SK-N-SH (cell line): Measurements from ENCODE around the gene BRICD5. TPM values are rescaled to one million over a fixed set of nuclear protein-coding genes. Genes with fewer than 3 reads are reported as not detected.

ENCODE experiments used
- CTCF ChIA-PET: fragments of 300-600, 350-600 bp; formaldehyde crosslinking; extraction: SDS; loops from one replicate; lab custom pipeline; 2021; lab: Yijun Ruan, JAX
- POLR2A ChIA-PET: fragments of 350-600 bp; sonication (Branson Sonifier 250); formaldehyde crosslinking; extraction: SDS; loops from one replicate; lab custom pipeline; 2020; ENCODE audit warnings: antibody characterized with exemption, inconsistent platforms; lab: Yijun Ruan, JAX
- DNase-seq: peaks from one replicate; pipeline ENCODE4 v3.0.0; 2012
- H2AFZ ChIP-seq: fragments of 200-600 bp; sonication (generic); 2 replicates; pipeline ENCODE4 v1.8.1; 2016; ENCODE audit warnings: antibody characterized with exemption, mild to moderate bottlenecking, low read depth
- H3F3A ChIP-seq: fragments of 200-600 bp; sonication (generic); replicated peaks from 2 replicates; pipeline ENCODE3; 2016; ENCODE audit warnings: antibody characterized with exemption, mild to moderate bottlenecking; ENCODE audit not compliant: insufficient read depth
- H3K27ac ChIP-seq, 2 experiments: fragments of 200-500 bp in 1 of 2; fragments of 200-600 bp in 1 of 2; sonication (Bioruptor generic) in 1 of 2; sonication (generic), shearing (Covaris generic) in 1 of 2; 2 replicates each; pipeline versions ENCODE4 v1.5.1 to v1.6.1; 2014 to 2016; ENCODE audit warnings: low read depth in 2 of 2, inconsistent platforms in 1 of 2, low read length in 1 of 2, mild to moderate bottlenecking in 1 of 2, mixed read lengths in 1 of 2
- H3K27me3 ChIP-seq: fragments of 200-600 bp; sonication (generic), shearing (Covaris generic); 2 replicates; pipeline ENCODE4 v1.6.1; 2016; ENCODE audit warnings: mixed run types; ENCODE audit not compliant: insufficient read depth
- H3K36me3 ChIP-seq, 2 experiments: fragments of 200-500 bp in 1 of 2; fragments of 200-600 bp in 1 of 2; sonication (Bioruptor generic) in 1 of 2; sonication (generic) in 1 of 2; replicated peaks in 1 of 2; 2 replicates each; pipeline versions ENCODE3 to v1.5.1; 2014 to 2016; ENCODE audit warnings: low read length in 1 of 2, mild to moderate bottlenecking in 1 of 2; ENCODE audit not compliant: insufficient read depth in 2 of 2, control insufficient read depth in 1 of 2
- H3K4me1 ChIP-seq, 2 experiments: fragments of 200-500 bp in 1 of 2; fragments of 200-600 bp in 1 of 2; sonication (Bioruptor generic) in 1 of 2; sonication (generic), shearing (Covaris generic) in 1 of 2; 2 replicates each; pipeline versions ENCODE4 v1.5.1 to v1.6.1; 2014 to 2016; ENCODE audit warnings: low read depth in 1 of 2, low read length in 1 of 2, mixed run types in 1 of 2; ENCODE audit not compliant: insufficient read depth in 2 of 2, control insufficient read depth in 1 of 2
- H3K4me2 ChIP-seq: fragments of 200-600 bp; sonication (generic), shearing (Covaris generic); 2 replicates; pipeline ENCODE4 v1.6.1; 2017; ENCODE audit warnings: mixed run types
- H3K4me3 ChIP-seq, 2 experiments: fragments of 200-500 bp in 1 of 2; fragments of 200-600 bp in 1 of 2; sonication (Bioruptor generic) in 1 of 2; sonication (generic), shearing (Covaris generic) in 1 of 2; 2 replicates each; pipeline versions ENCODE4 v1.5.1 to v1.8.1; 2014 to 2016; ENCODE audit warnings: low read depth in 2 of 2, inconsistent platforms in 1 of 2, low read length in 1 of 2, mild to moderate bottlenecking in 1 of 2, mixed read lengths in 1 of 2, moderate library complexity in 1 of 2
- H3K79me2 ChIP-seq: fragments of 200-600 bp; sonication (generic); 2 replicates; pipeline ENCODE4 v1.8.1; 2017; ENCODE audit warnings: mild to moderate bottlenecking; ENCODE audit not compliant: insufficient read depth
- H3K9ac ChIP-seq: fragments of 200-600 bp; sonication (generic); 2 replicates; pipeline ENCODE4 v1.6.1; 2017; ENCODE audit warnings: mixed run types
- H3K9me2 ChIP-seq: fragments of 200-600 bp; sonication (generic); 2 replicates; pipeline ENCODE4 v1.6.1; 2017; ENCODE audit warnings: mixed run types
- H3K9me3 ChIP-seq: fragments of 200-600 bp; sonication (generic); 2 replicates; pipeline ENCODE4 v1.6.1; 2017; ENCODE audit warnings: mixed run types, mild to moderate bottlenecking, moderate library complexity
- H4K20me1 ChIP-seq: fragments of 200-600 bp; sonication (generic); 2 replicates; pipeline ENCODE4 v1.6.1; 2017; ENCODE audit warnings: mild to moderate bottlenecking, mixed run types; ENCODE audit not compliant: insufficient read depth
- CTCF ChIP-seq: fragments of 200-600 bp; sonication (generic); IDR thresholded peaks from 2 replicates; pipeline ENCODE4 v1.6.1; 2017; ENCODE audit warnings: antibody characterized with exemption, mild to moderate bottlenecking, moderate library complexity
- EZH2phosphoT487 ChIP-seq: fragments of 200-600 bp; sonication (generic); IDR thresholded peaks from 2 replicates; pipeline ENCODE4 v1.6.1; 2017; ENCODE audit warnings: low read depth, mixed run types, mild to moderate bottlenecking, antibody characterized with exemption, moderate library complexity, borderline replicate concordance
- FOXM1 ChIP-seq: IDR thresholded peaks from 2 replicates; pipeline ENCODE4 v1.4.0; 2012; ENCODE audit warnings: low read depth, mild to moderate bottlenecking
- GATA2 ChIP-seq: sonication (generic); formaldehyde crosslinking; IDR thresholded peaks from 2 replicates; pipeline ENCODE4 v1.5.0; 2020; ENCODE audit warnings: mild to moderate bottlenecking, missing genetic modification reagents
- JUND ChIP-seq: IDR thresholded peaks from 2 replicates; pipeline ENCODE4 v1.4.0; 2012
- MEF2A ChIP-seq: IDR thresholded peaks from 2 replicates; pipeline ENCODE4 v1.4.0; 2012; ENCODE audit warnings: low read depth, borderline replicate concordance
- NFIC ChIP-seq: IDR thresholded peaks from 2 replicates; pipeline ENCODE4 v1.4.0; 2012; ENCODE audit warnings: borderline replicate concordance
- NRF1 ChIP-seq: IDR thresholded peaks from 2 replicates; pipeline ENCODE4 v1.6.1; 2012; ENCODE audit warnings: low read depth, mild to moderate bottlenecking, low read length
- POLR2AphosphoS5 ChIP-seq: IDR thresholded peaks from 2 replicates; pipeline ENCODE4 v1.6.1; 2012; ENCODE audit warnings: low read depth, low read length
- RFX5 ChIP-seq: IDR thresholded peaks from 2 replicates; pipeline ENCODE4 v1.6.1; 2012; ENCODE audit warnings: mild to moderate bottlenecking, improper control_type of control experiment, low read length
- RXRA ChIP-seq: IDR thresholded peaks from 2 replicates; pipeline ENCODE4 v1.4.0; 2012; ENCODE audit warnings: low read depth, mild to moderate bottlenecking, borderline replicate concordance
- WGBS: methylation state at CpG from one replicate; pipeline ENCODE4 v1.1.6; 2017; ENCODE audit warnings: low lambda C conversion rate; 5-methylcytosine and 5-hydroxymethylcytosine counted together
- polyA plus RNA-seq, 3 experiments: library from polyadenylated mRNA; depleted of rRNA; stranded (reverse); fragments of >200 nt; gene quantifications; 2 replicates each; pipeline ENCODE4 v1.2.3, GENCODE V29; 2012
- TF ChIP-seq, protein P1 (sequence below): IDR thresholded peaks from 2 replicates; pipeline ENCODE4 v1.4.0; 2012; ENCODE audit warnings: low read depth, borderline replicate concordance
- TF ChIP-seq, protein P2 (sequence below): fragments of 150-350 bp; IDR thresholded peaks from 2 replicates; pipeline ENCODE4 v1.6.1; 2016; ENCODE audit warnings: mild to moderate bottlenecking, low read depth, low read length

BRICD5 gene
- polyA plus RNA-seq, 1 of the 3 experiments (the other 2 are of a cell fraction), result 2.3 TPM

DNA sequence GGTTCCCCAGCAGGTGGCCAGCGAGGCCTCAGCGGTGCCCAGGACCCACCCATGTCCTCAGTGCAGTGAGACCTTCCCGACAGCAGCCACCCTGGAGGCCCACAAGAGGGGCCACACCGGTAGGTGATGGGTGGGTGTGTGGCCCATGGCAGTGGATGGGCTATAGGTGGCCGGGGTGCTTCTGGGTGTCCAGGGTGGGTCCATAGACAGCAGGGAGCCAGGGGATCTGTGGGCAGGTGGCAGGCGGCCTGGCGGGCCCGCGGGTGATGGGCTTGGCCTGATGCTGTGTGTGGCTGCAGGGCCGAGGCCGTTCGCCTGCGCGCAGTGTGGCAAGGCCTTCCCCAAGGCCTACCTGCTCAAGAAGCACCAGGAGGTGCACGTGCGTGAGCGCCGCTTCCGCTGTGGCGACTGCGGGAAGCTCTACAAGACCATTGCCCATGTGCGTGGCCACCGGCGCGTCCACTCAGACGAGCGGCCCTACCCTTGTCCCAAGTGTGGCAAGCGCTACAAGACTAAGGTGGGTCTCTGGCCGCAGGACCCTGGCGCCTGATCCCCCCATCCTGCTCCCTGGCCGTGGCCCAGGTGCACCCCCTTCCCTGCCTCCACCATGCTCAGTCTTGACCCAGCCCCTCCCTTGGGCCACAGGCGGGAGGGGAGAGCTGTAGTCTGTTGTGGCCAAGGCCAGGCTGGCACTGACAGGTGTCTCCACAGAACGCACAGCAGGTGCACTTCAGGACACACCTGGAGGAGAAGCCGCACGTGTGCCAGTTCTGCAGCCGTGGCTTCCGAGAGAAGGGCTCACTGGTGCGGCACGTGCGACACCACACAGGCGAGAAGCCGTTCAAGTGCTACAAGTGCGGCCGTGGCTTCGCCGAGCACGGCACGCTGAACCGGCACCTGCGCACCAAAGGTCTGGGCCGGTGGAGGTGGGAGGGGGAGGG is 23.5 kb upstream of the BRICD5 start:
- no peaks in the 10 kb centered on the region for H3K9me2 ChIP-seq
- no peaks in the 10 kb centered on the region for H3K79me2 ChIP-seq
- 98% methylated on average over 35 of the region's 51 CpGs for WGBS
- TF ChIP-seq MEF2A, result no peak
- TF ChIP-seq CTCF, result 0 out of 2 replicates have a peak, but pooled peaks have one; percentile 15
- no peaks in the 10 kb centered on the region for H3K27me3 ChIP-seq
- no peaks in the 10 kb centered on the region for H3F3A ChIP-seq
- H4K20me1 ChIP-seq, result no peaks in the 10 kb centered on the region
- H3K9ac ChIP-seq, result no peak overlapping the region
- no peak overlapping the region for H2AFZ ChIP-seq
- POLR2A ChIA-PET, result no interaction called here
- DNase-seq, result no peak
- CTCF ChIA-PET, result no interaction called here
- H3K27ac ChIP-seq, result no peak overlapping the region
- H3K9me3 ChIP-seq, result no peaks in the 10 kb centered on the region
- H3K4me2 ChIP-seq, result no peak overlapping the region
- H3K36me3 ChIP-seq, result peaks cover 0 to 62% of the 10 kb centered on the region in 2 experiments
- H3K4me3 ChIP-seq, result no peak overlapping the region
- H3K4me1 ChIP-seq, result peaks cover 0 to 3% of the 10 kb centered on the region in 2 experiments; a peak in 1 of 4 replicates

- POLR2A ChIA-PET, result no interaction called here
- Histone ChIP-seq H3K27ac (no peak overlapping the region), H3K27me3 (no peaks in the 10 kb centered on the region)
- TF ChIP-seq RFX5, result no peak
- TF ChIP-seq POLR2AphosphoS5, result no peak
- TF ChIP-seq, protein P1, sequence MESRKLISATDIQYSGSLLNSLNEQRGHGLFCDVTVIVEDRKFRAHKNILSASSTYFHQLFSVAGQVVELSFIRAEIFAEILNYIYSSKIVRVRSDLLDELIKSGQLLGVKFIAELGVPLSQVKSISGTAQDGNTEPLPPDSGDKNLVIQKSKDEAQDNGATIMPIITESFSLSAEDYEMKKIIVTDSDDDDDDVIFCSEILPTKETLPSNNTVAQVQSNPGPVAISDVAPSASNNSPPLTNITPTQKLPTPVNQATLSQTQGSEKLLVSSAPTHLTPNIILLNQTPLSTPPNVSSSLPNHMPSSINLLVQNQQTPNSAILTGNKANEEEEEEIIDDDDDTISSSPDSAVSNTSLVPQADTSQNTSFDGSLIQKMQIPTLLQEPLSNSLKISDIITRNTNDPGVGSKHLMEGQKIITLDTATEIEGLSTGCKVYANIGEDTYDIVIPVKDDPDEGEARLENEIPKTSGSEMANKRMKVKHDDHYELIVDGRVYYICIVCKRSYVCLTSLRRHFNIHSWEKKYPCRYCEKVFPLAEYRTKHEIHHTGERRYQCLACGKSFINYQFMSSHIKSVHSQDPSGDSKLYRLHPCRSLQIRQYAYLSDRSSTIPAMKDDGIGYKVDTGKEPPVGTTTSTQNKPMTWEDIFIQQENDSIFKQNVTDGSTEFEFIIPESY, result no peak
- TF ChIP-seq JUND, result no peak
- no peak for TF ChIP-seq FOXM1
- TF ChIP-seq GATA2 (CRISPR knock-in tag), result no peak
- TF ChIP-seq, protein P2, sequence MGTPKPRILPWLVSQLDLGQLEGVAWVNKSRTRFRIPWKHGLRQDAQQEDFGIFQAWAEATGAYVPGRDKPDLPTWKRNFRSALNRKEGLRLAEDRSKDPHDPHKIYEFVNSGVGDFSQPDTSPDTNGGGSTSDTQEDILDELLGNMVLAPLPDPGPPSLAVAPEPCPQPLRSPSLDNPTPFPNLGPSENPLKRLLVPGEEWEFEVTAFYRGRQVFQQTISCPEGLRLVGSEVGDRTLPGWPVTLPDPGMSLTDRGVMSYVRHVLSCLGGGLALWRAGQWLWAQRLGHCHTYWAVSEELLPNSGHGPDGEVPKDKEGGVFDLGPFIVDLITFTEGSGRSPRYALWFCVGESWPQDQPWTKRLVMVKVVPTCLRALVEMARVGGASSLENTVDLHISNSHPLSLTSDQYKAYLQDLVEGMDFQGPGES, result no peak
- TF ChIP-seq RXRA, result no peak
- TF ChIP-seq NRF1, result no peak
- TF ChIP-seq EZH2phosphoT487, result no peak
- TF ChIP-seq NFIC, result no peak
- no peak for TF ChIP-seq CTCF
- TF ChIP-seq, all 33 proteins: peak for 0
- CTCF ChIA-PET, result interaction anchor here (0.9 kb wide), 1 partner anchor 38 kb away, joined by 4 read pairs; no protein-coding TSS in a partner anchor
- H3K36me3 ChIP-seq, result peaks cover 0 to 70% of the 10 kb centered on the region in 2 experiments
- no peaks in the 10 kb centered on the region for H3K9me3 ChIP-seq
- H3K9ac ChIP-seq, result no peak overlapping the region
- H2AFZ ChIP-seq, result no peak overlapping the region
- no peak overlapping the region for H3K4me2 ChIP-seq
- WGBS, result 94% methylated on average over 14 of the region's 28 CpGs
- peaks cover 6% of the 10 kb centered on the region; the same call in 1 of the 2 replicates for H4K20me1 ChIP-seq
- no peak overlapping the region for H3K4me3 ChIP-seq
- H3K9me2 ChIP-seq, result no peaks in the 10 kb centered on the region
- H3K4me1 ChIP-seq, result peaks cover 0 to 3% of the 10 kb centered on the region in 2 experiments; a peak in 1 of 4 replicates
- DNase-seq, result no peak
- peaks cover 3% of the 10 kb centered on the region; the same call in 1 of the 2 replicates for H3K79me2 ChIP-seq
- H3F3A ChIP-seq, result no peaks in the 10 kb centered on the region
Measured at GRCh38 chr16:2233046-2233775, 22.5 kb upstream of the BRICD5 start.
